Heart left ventricle (tissue), 13 donors: Measurements from ENCODE around the gene GRM5.
"Not testable (repeated sequence)": the region's sequence is repeated elsewhere in the genome, so short reads cannot be mapped to it uniquely, and the experiment has no call there.

Experiments used
- POLR2A ChIP-seq, 2 donors: fragments of 450-650 bp; IDR thresholded peaks; one replicate each; pipeline ENCODE4 v1.6.1; 2017; ENCODE audit warnings: antibody characterized with exemption in 2 of 2, mild to moderate bottlenecking in 2 of 2, moderate library complexity in 2 of 2
- TF ChIP-seq, protein P1 (sequence below), 12 donors: fragments of 200-600 bp; sonication (generic) in 4 of 12; IDR thresholded peaks; one replicate each; pipeline versions ENCODE4 v1.5.0 to v1.8.0; 2018 to 2022; ENCODE audit warnings: antibody characterized with exemption in 12 of 12, mild to moderate bottlenecking in 5 of 12
- donor health status: ischemic (EF 13 %, LVEDD 7.1; RV severe dilation, severe dysfunction).
- donor health status: DM: no; HTN: yes; CAD: no.
- donor health status: DM: no; HTN: no; CAD: no.
- donor health status: ischemic (EF 25% LVEDD 6.9; RV normal size, moderate dysfunction).
- donor health status: ischemic (EF 25% LVEDD 5.7; RV mildly dilated, moderate dysfunction).
- donor health status: ischemic (EF 35%, LVEDD 5.7; RV mildly dilated, moderate dysfunction).
- donor health status: nonischemic (EF 11% LVEDD 7.7; RV severe dilation, severe dysfunction).
- donor health status: DM: yes; HTN: yes; CAD: no.
- donor health status: PGD.
- donor health status: ischemic (EF 29% LVEDD 5.4; RV normal size, mild dysfunction).
- donor health status: nonischemic (EF 23%, LVEDD 6.1; RV moderate dilation, normal function).

DNA sequence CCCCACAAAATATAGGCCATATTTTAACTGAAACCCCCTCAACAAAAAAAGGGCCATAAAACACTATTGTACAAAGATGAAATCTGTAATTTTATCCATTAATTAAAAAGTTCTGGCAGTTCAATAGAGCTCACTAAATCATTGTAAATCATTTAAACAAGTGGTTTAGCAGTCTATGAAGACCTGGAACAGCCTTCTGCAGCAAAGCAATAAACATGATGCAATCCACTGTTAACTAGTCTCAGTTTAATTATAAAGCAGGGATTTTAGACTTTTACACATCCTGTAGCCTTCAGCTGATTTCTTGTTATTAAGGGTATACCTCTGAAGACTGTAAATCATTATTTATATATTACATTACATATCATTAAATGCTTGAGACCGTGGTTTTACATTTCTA lies 8.4 kb downstream of the GRM5 start:
- TF ChIP-seq, protein P1, sequence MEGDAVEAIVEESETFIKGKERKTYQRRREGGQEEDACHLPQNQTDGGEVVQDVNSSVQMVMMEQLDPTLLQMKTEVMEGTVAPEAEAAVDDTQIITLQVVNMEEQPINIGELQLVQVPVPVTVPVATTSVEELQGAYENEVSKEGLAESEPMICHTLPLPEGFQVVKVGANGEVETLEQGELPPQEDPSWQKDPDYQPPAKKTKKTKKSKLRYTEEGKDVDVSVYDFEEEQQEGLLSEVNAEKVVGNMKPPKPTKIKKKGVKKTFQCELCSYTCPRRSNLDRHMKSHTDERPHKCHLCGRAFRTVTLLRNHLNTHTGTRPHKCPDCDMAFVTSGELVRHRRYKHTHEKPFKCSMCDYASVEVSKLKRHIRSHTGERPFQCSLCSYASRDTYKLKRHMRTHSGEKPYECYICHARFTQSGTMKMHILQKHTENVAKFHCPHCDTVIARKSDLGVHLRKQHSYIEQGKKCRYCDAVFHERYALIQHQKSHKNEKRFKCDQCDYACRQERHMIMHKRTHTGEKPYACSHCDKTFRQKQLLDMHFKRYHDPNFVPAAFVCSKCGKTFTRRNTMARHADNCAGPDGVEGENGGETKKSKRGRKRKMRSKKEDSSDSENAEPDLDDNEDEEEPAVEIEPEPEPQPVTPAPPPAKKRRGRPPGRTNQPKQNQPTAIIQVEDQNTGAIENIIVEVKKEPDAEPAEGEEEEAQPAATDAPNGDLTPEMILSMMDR (IDR thresholded peaks at IDR 0.05): not testable (repeated sequence)
- TF ChIP-seq POLR2A (IDR thresholded peaks at IDR 0.05): not testable (repeated sequence)
